ENCODE results near the gene DRC3. TPM values are rescaled to one million over a fixed set of nuclear protein-coding genes. Genes with fewer than 3 reads are reported as not detected.

The DRC3 gene
- total and polyA plus RNA-seq, 2 experiments from 2014 or later, result 1.1 to 1.8 TPM

- DNase-seq (ENCODE audit: low spot score), result peak; percentile 26
- no peaks in the 10 kb centered on the region for H3K9me3 ChIP-seq (ENCODE audit: low read depth)
- no peaks in the 10 kb centered on the region for H3K36me3 ChIP-seq (replicated peaks; ENCODE audit: insufficient read depth, low read depth)
- H3K4me3 ChIP-seq, result no peak overlapping the region
- H3K4me2 ChIP-seq, result no peak overlapping the region
- no peak overlapping the region for H3K27ac ChIP-seq
- peaks cover 40% of the 10 kb centered on the region for H3K79me2 ChIP-seq
- no peaks in the 10 kb centered on the region for H3K9me2 ChIP-seq (replicated peaks; ENCODE audit: insufficient read depth)
- H3K27me3 ChIP-seq, result no peaks in the 10 kb centered on the region
- no peaks in the 10 kb centered on the region for H4K20me1 ChIP-seq (ENCODE audit: insufficient read depth, poor library complexity, severe bottlenecking)
- no peak overlapping the region for H2AFZ ChIP-seq
- peaks cover 9% of the 10 kb centered on the region for H3K4me1 ChIP-seq (ENCODE audit: insufficient read depth)
- WGBS (ENCODE audit: low lambda C conversion rate, missing lambda C conversion rate), result 89% methylated on average over 1 of the region's 1 CpG
- TF ChIP-seq CTCF (IDR thresholded peaks at IDR 0.05; ENCODE audit: poor library complexity) (peak; percentile 29), EZH2 (IDR thresholded peaks at IDR 0.05; ENCODE audit: borderline replicate concordance) (no peak), EZH2phosphoT487 (IDR thresholded peaks at IDR 0.05; ENCODE audit: low read depth, severe bottlenecking, unreplicated experiment) (no peak)
These were observed 70.8 kb downstream of the DRC3 start for GRCh38 chr17:18043491-18043890.

- Histone ChIP-seq H3K36me3 (replicated peaks; ENCODE audit: insufficient read depth, low read depth) (no peaks in the 10 kb centered on the region), H3K4me1 (ENCODE audit: insufficient read depth) (peaks cover 9% of the 10 kb centered on the region), H3K27ac (no peak overlapping the region), H3K9me3 (ENCODE audit: low read depth) (no peaks in the 10 kb centered on the region), H3K9me2 (replicated peaks; ENCODE audit: insufficient read depth) (no peaks in the 10 kb centered on the region), H3K79me2 (peaks cover 37% of the 10 kb centered on the region), H3K4me3 (no peak overlapping the region), H3K4me2 (no peak overlapping the region), H4K20me1 (ENCODE audit: insufficient read depth, poor library complexity, severe bottlenecking) (no peaks in the 10 kb centered on the region), H2AFZ (no peak overlapping the region), H3K27me3 (no peaks in the 10 kb centered on the region)
- 91% methylated on average over 3 of the region's 3 CpGs for WGBS (ENCODE audit: low lambda C conversion rate, missing lambda C conversion rate)
- no peak for DNase-seq (ENCODE audit: low spot score)
- TF ChIP-seq EZH2phosphoT487 (IDR thresholded peaks at IDR 0.05; ENCODE audit: low read depth, severe bottlenecking, unreplicated experiment) (no peak), EZH2 (IDR thresholded peaks at IDR 0.05; ENCODE audit: borderline replicate concordance) (no peak), CTCF (IDR thresholded peaks at IDR 0.05; ENCODE audit: poor library complexity) (no peak)
These were observed 71.9 kb downstream of the DRC3 start for GRCh38 chr17:18044609-18045008.

- no peaks in the 10 kb centered on the region for H3K9me3 ChIP-seq (ENCODE audit: low read depth)
- H3K27me3 ChIP-seq, result no peaks in the 10 kb centered on the region
- peaks cover 2% of the 10 kb centered on the region for H3K4me1 ChIP-seq (ENCODE audit: insufficient read depth)
- H3K9me2 ChIP-seq (replicated peaks; ENCODE audit: insufficient read depth), result no peaks in the 10 kb centered on the region
- no peak overlapping the region for H3K4me2 ChIP-seq
- TF ChIP-seq CTCF (IDR thresholded peaks at IDR 0.05; ENCODE audit: poor library complexity), result no peak
- no peak overlapping the region for H2AFZ ChIP-seq
- no peaks in the 10 kb centered on the region for H4K20me1 ChIP-seq (ENCODE audit: insufficient read depth, poor library complexity, severe bottlenecking)
- H3K36me3 ChIP-seq (replicated peaks; ENCODE audit: insufficient read depth, low read depth), result no peaks in the 10 kb centered on the region
- no peak overlapping the region for H3K27ac ChIP-seq
- H3K79me2 ChIP-seq, result peaks cover 26% of the 10 kb centered on the region
- H3K4me3 ChIP-seq, result no peak overlapping the region
- no peak for DNase-seq (ENCODE audit: low spot score)
- 98% methylated on average over 3 of the region's 3 CpGs for WGBS (ENCODE audit: low lambda C conversion rate, missing lambda C conversion rate)
These were observed 73.2 kb downstream of the DRC3 start for GRCh38 chr17:18045691-18046350.
